B cell (primary cell): ENCODE measurements around the gene MAGI2.

ENCODE experiments used
- CTCF ChIP-seq: fragments of 200-600 bp; IDR thresholded peaks from one replicate; pipeline ENCODE4 v1.8.0; 2022; ENCODE audit warnings: antibody characterized with exemption, mild to moderate bottlenecking
- EZH2 ChIP-seq: IDR thresholded peaks from 2 replicates; pipeline ENCODE4 v1.6.1; 2012; ENCODE audit warnings: borderline replicate concordance, low read depth, mild to moderate bottlenecking, moderate library complexity, low read length; ENCODE audit not compliant: insufficient read depth, poor library complexity, severe bottlenecking

- TF ChIP-seq CTCF: no peak
- no peak for TF ChIP-seq EZH2
Observed at GRCh38 chr7:78463039-78463438, 990.4 kb downstream of the MAGI2 start.
